GM18498 (cell line): Measurements from ENCODE around the gene IKBKG.
"Not testable (repeated sequence)": the region's sequence is repeated elsewhere in the genome, so short reads cannot be mapped to it uniquely, and the experiment has no call there.

ENCODE experiments used
- ATAC-seq: cut with Tn5 transposase; IDR thresholded peaks from one replicate; pipeline ENCODE4 v1.9.1; 2021; ENCODE audit warnings: mild to moderate bottlenecking, moderate library complexity; ENCODE audit not compliant: unreplicated experiment

Gene IKBKG

GRCh38 chrX:154602766-154603437 lies 55.5 kb downstream of the IKBKG start:
- ATAC-seq: no peak

GRCh38 chrX:154603438-154604430 lies 56.3 kb downstream of the IKBKG start:
- ATAC-seq: no peak

GRCh38 chrX:154605566-154605965 lies 58.1 kb downstream of the IKBKG start:
- ATAC-seq: no peak

GRCh38 chrX:154607370-154607769 lies 60.0 kb downstream of the IKBKG start:
- no peak for ATAC-seq

GRCh38 chrX:154607976-154608375 lies 60.6 kb downstream of the IKBKG start:
- not testable (repeated sequence) for ATAC-seq

- not testable (repeated sequence) for ATAC-seq
Measured at GRCh38 chrX:154608823-154609222, 61.4 kb downstream of the IKBKG start.

- not testable (repeated sequence) for ATAC-seq
Measured at GRCh38 chrX:154611146-154611545, 63.7 kb downstream of the IKBKG start.

- ATAC-seq: not testable (repeated sequence)
Measured at GRCh38 chrX:154613586-154613985, 66.2 kb downstream of the IKBKG start.
